H1 (cell line): ENCODE data around the gene METTL8.

Experiments
- CBX5 ChIP-seq: fragments of 300-800, 300-1000 bp; sonication (generic); IDR thresholded peaks from 2 replicates; pipeline ENCODE4 v1.7.1; 2016; ENCODE audit warnings: antibody characterized with exemption, low read length, low read depth
- CEBPB ChIP-seq: IDR thresholded peaks from 2 replicates; pipeline ENCODE4 v1.6.1; 2012; ENCODE audit warnings: low read depth, low read length
- CHD2 ChIP-seq: IDR thresholded peaks from 2 replicates; pipeline ENCODE4 v1.6.1; 2012; ENCODE audit warnings: low read length, improper control_type of control experiment
- EP300 ChIP-seq, 2 experiments: IDR thresholded peaks; 1 replicate in 1 of 2; 2 replicates in 1 of 2; pipeline ENCODE4 v1.6.1; 2011 to 2012; ENCODE audit warnings: low read depth in 2 of 2, low read length in 2 of 2, mild to moderate bottlenecking in 2 of 2, borderline replicate concordance in 1 of 2, inconsistent platforms in 1 of 2, moderate library complexity in 1 of 2
- GABPA ChIP-seq: IDR thresholded peaks from 2 replicates; pipeline ENCODE4 v1.6.1; 2011; ENCODE audit warnings: mild to moderate bottlenecking, low read length, moderate library complexity, borderline replicate concordance; ENCODE audit not compliant: insufficient read depth
- POLR2A ChIP-seq, 2 experiments: IDR thresholded peaks; 1 replicate in 1 of 2; 2 replicates in 1 of 2; pipeline ENCODE4 v1.6.1; 2011; ENCODE audit warnings: low read depth in 2 of 2, low read length in 2 of 2, mild to moderate bottlenecking in 2 of 2; ENCODE audit errors: control extremely low read depth in 1 of 2
- POLR2AphosphoS5 ChIP-seq: IDR thresholded peaks from 2 replicates; pipeline ENCODE4 v1.6.1; 2011; ENCODE audit warnings: low read depth, low read length
- TF ChIP-seq, protein P1 (sequence below): IDR thresholded peaks from 2 replicates; pipeline ENCODE4 v1.6.1; 2012; ENCODE audit warnings: inconsistent platforms
- TF ChIP-seq, protein P2 (sequence below): IDR thresholded peaks from 2 replicates; pipeline ENCODE4 v1.6.1; 2011; ENCODE audit warnings: low read length, improper control_type of control experiment
- TF ChIP-seq, protein P3 (sequence below), 3 experiments: IDR thresholded peaks; 1 replicate in 2 of 3; 2 replicates in 1 of 3; pipeline versions ENCODE4 v1.5.1 to v1.6.1; 2011; ENCODE audit warnings: low read length in 3 of 3, mild to moderate bottlenecking in 3 of 3, inconsistent platforms in 2 of 3, low read depth in 1 of 3, moderate library complexity in 1 of 3; ENCODE audit not compliant: insufficient read depth in 1 of 3; ENCODE audit errors: control extremely low read depth in 1 of 3

DNA sequence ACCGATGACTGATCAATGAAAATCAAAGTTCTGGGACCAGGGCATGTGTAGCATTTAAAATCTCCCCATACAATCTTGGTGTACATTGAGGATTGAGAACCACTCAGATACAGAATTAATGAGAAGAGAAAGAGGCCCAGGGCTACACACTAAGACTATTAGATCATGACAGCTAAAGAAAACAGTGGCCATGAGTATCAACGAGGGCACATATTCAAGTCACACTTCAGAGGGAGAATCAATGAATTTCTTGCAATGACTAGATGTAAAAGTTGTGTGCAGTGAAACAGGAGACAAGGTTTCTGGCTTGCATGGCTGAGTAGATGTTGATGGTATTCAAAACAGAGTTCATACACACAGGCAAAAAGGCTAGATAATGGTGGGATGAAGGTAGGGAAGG is 29.1 kb downstream of the METTL8 start:
- TF ChIP-seq EP300 (IDR thresholded peaks at IDR 0.05; ENCODE audit: borderline replicate concordance in 1 of 2, low read depth in 2 of 2, low read length in 2 of 2) (no peak), CEBPB (no peak), GABPA (no peak), POLR2A (IDR thresholded peaks at IDR 0.05; ENCODE audit: control extremely low read depth in 1 of 2, low read depth in 2 of 2, low read length in 2 of 2) (no peak), CHD2 (no peak), CBX5 (no peak), POLR2AphosphoS5 (no peak)
- TF ChIP-seq, protein P1, sequence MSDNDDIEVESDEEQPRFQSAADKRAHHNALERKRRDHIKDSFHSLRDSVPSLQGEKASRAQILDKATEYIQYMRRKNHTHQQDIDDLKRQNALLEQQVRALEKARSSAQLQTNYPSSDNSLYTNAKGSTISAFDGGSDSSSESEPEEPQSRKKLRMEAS: no peak
- TF ChIP-seq, protein P2, sequence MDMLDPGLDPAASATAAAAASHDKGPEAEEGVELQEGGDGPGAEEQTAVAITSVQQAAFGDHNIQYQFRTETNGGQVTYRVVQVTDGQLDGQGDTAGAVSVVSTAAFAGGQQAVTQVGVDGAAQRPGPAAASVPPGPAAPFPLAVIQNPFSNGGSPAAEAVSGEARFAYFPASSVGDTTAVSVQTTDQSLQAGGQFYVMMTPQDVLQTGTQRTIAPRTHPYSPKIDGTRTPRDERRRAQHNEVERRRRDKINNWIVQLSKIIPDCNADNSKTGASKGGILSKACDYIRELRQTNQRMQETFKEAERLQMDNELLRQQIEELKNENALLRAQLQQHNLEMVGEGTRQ: no peak
- TF ChIP-seq, protein P3, sequence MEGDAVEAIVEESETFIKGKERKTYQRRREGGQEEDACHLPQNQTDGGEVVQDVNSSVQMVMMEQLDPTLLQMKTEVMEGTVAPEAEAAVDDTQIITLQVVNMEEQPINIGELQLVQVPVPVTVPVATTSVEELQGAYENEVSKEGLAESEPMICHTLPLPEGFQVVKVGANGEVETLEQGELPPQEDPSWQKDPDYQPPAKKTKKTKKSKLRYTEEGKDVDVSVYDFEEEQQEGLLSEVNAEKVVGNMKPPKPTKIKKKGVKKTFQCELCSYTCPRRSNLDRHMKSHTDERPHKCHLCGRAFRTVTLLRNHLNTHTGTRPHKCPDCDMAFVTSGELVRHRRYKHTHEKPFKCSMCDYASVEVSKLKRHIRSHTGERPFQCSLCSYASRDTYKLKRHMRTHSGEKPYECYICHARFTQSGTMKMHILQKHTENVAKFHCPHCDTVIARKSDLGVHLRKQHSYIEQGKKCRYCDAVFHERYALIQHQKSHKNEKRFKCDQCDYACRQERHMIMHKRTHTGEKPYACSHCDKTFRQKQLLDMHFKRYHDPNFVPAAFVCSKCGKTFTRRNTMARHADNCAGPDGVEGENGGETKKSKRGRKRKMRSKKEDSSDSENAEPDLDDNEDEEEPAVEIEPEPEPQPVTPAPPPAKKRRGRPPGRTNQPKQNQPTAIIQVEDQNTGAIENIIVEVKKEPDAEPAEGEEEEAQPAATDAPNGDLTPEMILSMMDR (IDR thresholded peaks at IDR 0.05; ENCODE audit: control extremely low read depth in 1 of 3, insufficient read depth in 1 of 3, low read depth in 1 of 3, low read length in 3 of 3): no peak
